H1 (cell line): ENCODE measurements around the gene OSGEP. TPM values are rescaled to one million over a fixed set of nuclear protein-coding genes. Genes with fewer than 3 reads are reported as not detected.

Experiments
- GTF2F1 ChIP-seq: IDR thresholded peaks from 2 replicates; pipeline ENCODE4 v1.6.1; 2012; ENCODE audit warnings: low read depth, low read length, improper control_type of control experiment, borderline replicate concordance
- KDM1A ChIP-seq: fragments of 200-600, 300-600 bp; sonication (generic); IDR thresholded peaks from 2 replicates; pipeline ENCODE4 v1.7.1; 2016; ENCODE audit warnings: mild to moderate bottlenecking, low read length, borderline replicate concordance
- TCF12 ChIP-seq: IDR thresholded peaks from 2 replicates; pipeline ENCODE4 v1.6.1; 2011; ENCODE audit warnings: low read depth, mild to moderate bottlenecking, low read length
- YY1 ChIP-seq: IDR thresholded peaks from 2 replicates; pipeline ENCODE4 v1.6.1; 2011; ENCODE audit warnings: low read depth, mild to moderate bottlenecking, low read length
- polyA plus RNA-seq, 7 experiments: library from polyadenylated mRNA; depleted of rRNA in 3 of 7; stranded (reverse) in 5 of 7; unstranded in 2 of 7; fragments of >200 nt in 5 of 7; fragments of 200-250 nt in 2 of 7; gene quantifications; 1 replicate in 5 of 7; 2 replicates in 1 of 7; 4 replicates in 1 of 7; pipeline versions ENCODE4 v1.2.1 to v1.2.3, GENCODE V29; 2011 to 2013; ENCODE audit warnings: missing spikeins in 2 of 7, mixed read lengths in 2 of 7
- total RNA-seq: library from RNA; stranded (reverse); fragmentation: NEBNext Ultra II Directional; extraction: Animal tissue kit (Norgen Biotek cat#: 25700); gene quantifications from 2 replicates; pipeline ENCODE4 v1.2.1, GENCODE V29; 2021
- TF ChIP-seq, protein P1 (sequence below): IDR thresholded peaks from 2 replicates; pipeline ENCODE4 v1.6.1; 2012; ENCODE audit warnings: inconsistent platforms

Gene OSGEP
- total and polyA plus RNA-seq, 2 of the 8 experiments (the other 6 are each of a cell fraction or from before 2014, with no cell fraction given) = 34.4 to 78.6 TPM

DNA sequence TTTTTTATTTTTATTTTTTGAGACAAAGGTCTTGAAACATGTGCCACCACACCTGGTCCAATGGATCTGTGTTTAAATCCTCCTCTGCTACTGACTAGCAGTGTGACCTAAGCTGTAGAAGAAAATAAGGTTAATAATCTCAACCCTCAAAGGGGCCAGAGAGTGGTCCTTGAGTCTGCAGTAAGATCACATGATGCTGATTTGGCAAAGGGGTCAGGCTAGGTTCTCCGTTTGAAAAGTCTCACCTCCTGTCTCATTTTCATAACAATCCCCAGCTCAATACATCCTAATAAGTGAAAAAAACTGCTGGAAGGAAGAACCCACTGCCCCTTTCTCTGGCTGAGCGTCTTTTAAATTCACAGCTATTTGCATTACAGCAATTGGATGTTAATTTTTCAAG is 33.3 kb downstream of the OSGEP start (continued):
- TF ChIP-seq YY1 = no peak
- TF ChIP-seq GTF2F1 = no peak
- TF ChIP-seq, protein P1, sequence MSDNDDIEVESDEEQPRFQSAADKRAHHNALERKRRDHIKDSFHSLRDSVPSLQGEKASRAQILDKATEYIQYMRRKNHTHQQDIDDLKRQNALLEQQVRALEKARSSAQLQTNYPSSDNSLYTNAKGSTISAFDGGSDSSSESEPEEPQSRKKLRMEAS = no peak
- TF ChIP-seq TCF12 = no peak
- no peak for TF ChIP-seq KDM1A
